SH-SY5Y (cell line): ENCODE measurements around the gene CDK14.

Source experiments
- GATA2 ChIP-seq: IDR thresholded peaks from 2 replicates; pipeline ENCODE4 v1.6.1; 2011; ENCODE audit warnings: mild to moderate bottlenecking, low read depth, low read length
- GATA3 ChIP-seq: IDR thresholded peaks from 2 replicates; pipeline ENCODE4 v1.6.1; 2011; ENCODE audit warnings: low read depth, mild to moderate bottlenecking, low read length, moderate library complexity

Gene CDK14

GRCh38 chr7:91182819-91183764, 587.0 kb downstream of the CDK14 start:
- TF ChIP-seq GATA2 (no peak), GATA3 (no peak)

- TF ChIP-seq GATA2: no peak
- no peak for TF ChIP-seq GATA3
Observed at GRCh38 chr7:91185771-91186170, 589.6 kb downstream of the CDK14 start.

GRCh38 chr7:91187061-91187460, 590.9 kb downstream of the CDK14 start:
- no peak for TF ChIP-seq GATA3
- TF ChIP-seq GATA2: no peak

GRCh38 chr7:91191771-91192170, 595.6 kb downstream of the CDK14 start:
- no peak for TF ChIP-seq GATA3
- TF ChIP-seq GATA2: no peak

- TF ChIP-seq GATA2 (no peak), GATA3 (no peak)
Observed at GRCh38 chr7:91193141-91193540, 597.0 kb downstream of the CDK14 start.

GRCh38 chr7:91194841-91195240, 598.7 kb downstream of the CDK14 start:
- no peak for TF ChIP-seq GATA2
- no peak for TF ChIP-seq GATA3

- no peak for TF ChIP-seq GATA2
- no peak for TF ChIP-seq GATA3
Observed at GRCh38 chr7:91196058-91196457, 599.9 kb downstream of the CDK14 start.

GRCh38 chr7:91198371-91198770, 602.2 kb downstream of the CDK14 start:
- TF ChIP-seq GATA2: no peak

- TF ChIP-seq GATA3 (no peak), GATA2 (no peak)
Observed at GRCh38 chr7:91199601-91200000, 603.5 kb downstream of the CDK14 start.

GRCh38 chr7:91201442-91202113, 605.5 kb downstream of the CDK14 start:
- TF ChIP-seq GATA2 (no peak), GATA3 (no peak)

GRCh38 chr7:91206361-91206960, 610.3 kb downstream of the CDK14 start:
- TF ChIP-seq GATA2: no peak
- no peak for TF ChIP-seq GATA3

- TF ChIP-seq GATA3: no peak
- no peak for TF ChIP-seq GATA2
Observed at GRCh38 chr7:91212582-91212981, 616.5 kb downstream of the CDK14 start.

- TF ChIP-seq GATA2 (no peak), GATA3 (no peak)
Observed at GRCh38 chr7:91226411-91226810, 630.3 kb downstream of the CDK14 start.

GRCh38 chr7:91228327-91228726, 632.2 kb downstream of the CDK14 start:
- TF ChIP-seq GATA2 (no peak), GATA3 (no peak)

- TF ChIP-seq GATA2 (no peak), GATA3 (no peak)
Observed at GRCh38 chr7:91228927-91229558, 632.9 kb downstream of the CDK14 start.

GRCh38 chr7:91230100-91230499, 634.0 kb downstream of the CDK14 start:
- TF ChIP-seq GATA3: no peak
- no peak for TF ChIP-seq GATA2
